Activated T-cell treated with anti-CD3 and anti-CD28 coated beads for 48 hours (primary cell): ENCODE results near the gene BTBD8.

Experiments used
- DNase-seq: peaks from one replicate; pipeline ENCODE4 v3.0.0-alpha.2; 2020; ENCODE audit warnings: low read depth

BTBD8 gene

DNA sequence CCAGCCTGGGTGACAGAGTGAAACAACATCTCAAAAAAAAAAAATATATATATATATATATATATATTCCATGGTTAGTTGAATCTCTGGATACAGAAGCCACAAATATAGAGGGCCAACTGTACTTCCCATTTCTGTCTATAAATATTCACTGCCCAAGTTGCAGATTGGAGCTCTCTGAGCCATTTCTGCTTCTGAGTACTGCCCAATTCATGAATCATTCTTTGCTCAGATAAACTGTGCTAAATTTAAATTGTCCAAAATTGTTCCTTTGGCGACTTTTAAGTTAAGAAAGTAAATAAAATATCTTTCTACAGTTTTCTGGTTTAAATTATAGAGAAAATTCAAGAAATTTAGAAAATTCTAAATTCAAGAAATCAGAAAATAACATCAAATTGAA is 114.4 kb downstream of the BTBD8 start:
- DNase-seq, result no peak

DNA sequence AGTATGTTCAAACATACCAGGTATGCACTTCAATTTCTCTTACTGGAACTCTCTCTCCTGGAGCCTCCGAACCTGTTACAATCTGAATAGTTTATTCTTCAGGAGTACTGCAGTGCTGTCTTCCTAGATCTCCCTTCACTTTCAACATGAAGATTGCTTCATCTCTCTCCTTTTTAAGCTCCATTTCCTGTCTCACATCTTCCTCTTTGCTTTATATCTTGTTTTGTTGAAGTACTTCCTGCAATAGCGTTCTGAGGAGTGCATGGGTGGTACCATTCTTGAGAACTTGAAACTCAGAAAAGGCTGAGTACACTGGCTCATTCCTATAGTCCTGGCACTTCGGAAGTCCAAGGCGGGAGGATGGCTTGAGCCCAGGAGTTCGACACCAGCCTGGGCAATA is 121.8 kb downstream of the BTBD8 start:
- DNase-seq, result no peak

DNA sequence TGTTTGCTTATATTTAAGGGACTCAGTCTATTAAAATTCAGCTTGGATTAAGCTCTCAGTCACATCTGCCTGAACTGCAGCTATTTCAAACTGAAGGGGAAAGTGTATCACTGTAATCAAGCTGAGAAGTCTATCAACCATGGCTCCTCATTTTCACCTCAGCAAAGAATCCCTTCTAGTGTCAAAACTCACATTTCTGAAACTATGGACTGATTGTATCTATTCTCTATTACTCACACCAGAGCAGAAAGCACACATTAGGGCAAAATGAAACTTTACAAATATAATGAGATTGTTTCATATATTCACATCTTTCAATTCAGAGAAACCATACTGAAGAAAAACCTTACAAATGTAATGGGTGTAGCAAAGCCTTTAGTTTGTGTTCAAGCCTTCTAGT is 123.0 kb downstream of the BTBD8 start:
- no peak for DNase-seq

DNA sequence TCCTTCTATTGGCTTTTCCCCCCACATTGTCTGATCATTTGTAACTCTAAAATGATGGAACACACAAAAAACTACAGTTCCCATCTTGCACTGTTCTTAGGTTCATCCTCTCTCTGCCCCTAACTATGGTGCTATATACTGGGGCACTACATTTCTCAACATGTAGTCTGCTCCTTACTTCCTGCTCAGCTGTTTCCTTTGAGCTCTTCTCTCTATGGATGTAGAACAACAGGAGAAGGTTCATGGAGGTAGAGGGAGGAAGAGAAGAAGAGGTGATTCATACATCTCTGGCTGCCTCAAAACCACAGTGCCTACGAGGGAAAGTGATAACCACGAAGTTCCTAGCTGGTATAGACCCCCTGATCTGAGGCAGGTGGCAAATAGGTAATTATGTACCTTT is 130.6 kb downstream of the BTBD8 start:
- DNase-seq, result no peak

- no peak for DNase-seq
These were observed 131.0 kb downstream of the BTBD8 start for GRCh38 chr1:92211166-92211565.

GRCh38 chr1:92217721-92218120 is 137.6 kb downstream of the BTBD8 start, which contains the start of gene C1orf146:
C1orf146 (plus strand) TSS chr1:92217915; CDS start chr1:92231421, 13,506 bp downstream.
- DNase-seq, result no peak

DNA sequence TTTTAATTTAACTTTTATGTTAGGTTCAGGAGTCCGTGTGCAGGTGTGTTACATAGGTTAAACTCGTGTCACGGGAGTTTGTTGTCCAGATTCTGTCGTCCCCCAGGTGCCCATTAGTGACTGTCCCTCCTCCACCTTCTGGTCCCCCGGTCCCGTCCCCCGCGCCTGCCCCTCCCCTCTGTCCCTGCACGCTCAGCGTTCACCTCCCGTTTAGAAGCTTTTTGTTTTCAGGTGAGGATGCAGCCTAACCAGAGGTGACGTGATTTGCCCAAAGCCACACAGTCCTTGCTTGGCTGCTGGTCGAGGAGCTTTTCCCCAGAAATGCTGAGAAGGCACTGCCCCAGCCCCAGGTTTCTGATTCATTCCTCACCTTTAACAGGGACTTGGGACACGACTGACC is 138.4 kb downstream of the BTBD8 start:
- DNase-seq, result no peak

DNA sequence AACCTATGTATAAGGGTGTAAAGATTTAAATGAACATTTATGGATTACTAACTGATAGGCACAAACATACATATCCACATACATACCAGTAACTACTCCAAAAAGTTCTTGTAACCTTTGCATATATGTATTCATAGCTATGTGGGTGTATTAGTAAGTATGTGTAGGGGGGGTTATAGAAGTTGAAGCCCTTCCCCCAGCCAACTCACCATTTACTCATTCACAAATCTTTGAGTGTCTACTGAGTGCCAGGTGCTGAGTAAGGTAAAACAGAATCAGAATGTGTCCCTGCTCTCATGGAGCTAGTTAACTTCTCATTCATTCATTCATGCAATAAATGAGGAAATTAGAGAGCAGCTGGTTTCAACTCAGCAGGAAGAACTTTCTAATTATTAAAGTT is 138.9 kb downstream of the BTBD8 start:
- no peak for DNase-seq

DNA sequence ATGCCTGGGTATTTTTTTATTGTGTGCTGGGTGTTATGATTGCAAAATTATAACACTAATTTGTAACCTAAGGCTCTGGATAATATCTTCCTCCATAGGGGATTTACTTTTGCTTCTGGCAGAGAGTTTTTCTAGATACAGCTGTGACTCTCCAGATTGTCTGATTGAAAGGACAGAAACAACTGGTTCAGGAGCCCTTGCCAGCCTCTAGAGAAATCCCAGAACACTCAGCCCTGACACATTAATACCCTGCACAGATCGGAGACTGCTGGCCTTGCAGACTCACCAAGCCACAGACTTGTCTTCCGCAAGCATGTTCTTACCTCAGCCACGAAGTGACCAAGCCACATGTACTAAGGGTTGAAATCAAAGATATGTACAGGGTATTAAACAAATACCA is 148.3 kb downstream of the BTBD8 start:
- no peak for DNase-seq

GRCh38 chr1:92230736-92231135 is 150.6 kb downstream of the BTBD8 start:
- DNase-seq, result no peak
